Right cardiac atrium (tissue), 5 donors: ENCODE results near the gene ELP4. TPM values are rescaled to one million over a fixed set of nuclear protein-coding genes. Genes with fewer than 3 reads are reported as not detected.
A peak's percentile ranks its signal among the peaks of the same experiment; 100 is the strongest.

Source experiments
- ATAC-seq, 2 donors: fragments of 200-7000 bp; cut with Tn5 transposase; one replicate each; pipeline versions ENCODE4 v1.8.0 to v1.9.1; 2020; ENCODE audit warnings: moderate library complexity in 2 of 2, mild to moderate bottlenecking in 1 of 2
- DNase-seq, 3 donors: peaks; one replicate each; pipeline ENCODE4 v3.0.0-alpha.2; 2020
- H3K27ac ChIP-seq: one replicate; pipeline ENCODE4 v1.5.1; 2013; ENCODE audit warnings: mild to moderate bottlenecking, low read length, control low read depth, moderate library complexity
- H3K27me3 ChIP-seq: one replicate; pipeline ENCODE4 v1.6.1; 2013; ENCODE audit not compliant: control insufficient read depth, insufficient read depth
- H3K4me1 ChIP-seq: one replicate; pipeline ENCODE4 v1.6.1; 2013; ENCODE audit warnings: low read length; ENCODE audit not compliant: control insufficient read depth, insufficient read depth
- H3K4me3 ChIP-seq: one replicate; pipeline ENCODE4 v1.5.1; 2013; ENCODE audit warnings: low read length, control low read depth
- H3K9me3 ChIP-seq: one replicate; pipeline ENCODE4 v1.6.1; 2013; ENCODE audit warnings: low read length; ENCODE audit not compliant: control insufficient read depth
- WGBS: extraction: QIAGEN DNeasy Blood & Tissue Kit; methylation state at CpG from one replicate; pipeline ENCODE4 v1.1.7; 2013; 5-methylcytosine and 5-hydroxymethylcytosine counted together
- intact Hi-C, 4 donors: fragments of 100-400 bp; cut with DNase I; formaldehyde crosslinking; loops; one replicate each; pipeline versions ENCODE4 v1.11.0 to v1.14.0; 2022 to 2023
- polyA plus RNA-seq: library from polyadenylated mRNA; stranded (reverse); fragments of 200-250 nt; gene quantifications from one replicate; pipeline ENCODE4 v1.2.3, GENCODE V29; 2013
- total RNA-seq, 4 donors: library from RNA; stranded (reverse); fragmentation: NEBNext Ultra II Directional; extraction: Animal tissue kit (Norgen Biotek cat#: 25700); gene quantifications; one replicate each; pipeline ENCODE4 v1.2.1, GENCODE V29; 2021
- donor health status: healthy with polysubstance abuse.
- donor health status: DM: no; HTN: yes; CAD: no.
- donor health status: DM: no; HTN: no; CAD: no.
- donor health status: DM: no; HTN: yes; CAD: no; lungs with severe emphysema.
- donor health status: DM: yes; HTN: yes; CAD: no.

The ELP4 gene
- total and polyA plus RNA-seq, 5 donors = 13.2 to 17.9 (median 15.1) TPM

- no peaks in the 10 kb centered on the region for H3K9me3 ChIP-seq
- DNase-seq = no peak
- H3K4me1 ChIP-seq = no peaks in the 10 kb centered on the region
- WGBS = 15% methylated on average over 1 of the region's 1 CpG
- no peak overlapping the region for H3K4me3 ChIP-seq
- no peak overlapping the region for H3K27ac ChIP-seq
- no peaks in the 10 kb centered on the region for H3K27me3 ChIP-seq
- no peak for ATAC-seq
- intact Hi-C loops = no loop called here
Measured at GRCh38 chr11:31747581-31747980, 238.0 kb downstream of the ELP4 start.

- intact Hi-C loops = no loop called here
- H3K4me3 ChIP-seq = no peak overlapping the region
- H3K4me1 ChIP-seq = no peaks in the 10 kb centered on the region
- no peak overlapping the region for H3K27ac ChIP-seq
- no peaks in the 10 kb centered on the region for H3K9me3 ChIP-seq
- 26% methylated on average over 3 of the region's 3 CpGs for WGBS
- ATAC-seq = peak in 1 of 2 donors; percentile 60
- no peak for DNase-seq
- H3K27me3 ChIP-seq = no peaks in the 10 kb centered on the region
Measured at GRCh38 chr11:31757260-31757835, 247.8 kb downstream of the ELP4 start.

GRCh38 chr11:31761636-31762035 lies 252.1 kb downstream of the ELP4 start:
- Histone ChIP-seq H3K9me3 (no peaks in the 10 kb centered on the region), H3K27ac (no peak overlapping the region), H3K4me1 (no peaks in the 10 kb centered on the region), H3K27me3 (no peaks in the 10 kb centered on the region), H3K4me3 (no peak overlapping the region)
- DNase-seq (no peak), ATAC-seq (no peak)
- WGBS = 97% methylated on average over 1 of the region's 1 CpG
- intact Hi-C loops = no loop called here

GRCh38 chr11:31763296-31763695 lies 253.7 kb downstream of the ELP4 start:
- no peak for ATAC-seq

GRCh38 chr11:31764261-31764660 lies 254.7 kb downstream of the ELP4 start:
- intact Hi-C loops = no loop called here
- no peaks in the 10 kb centered on the region for H3K9me3 ChIP-seq
- H3K27me3 ChIP-seq = no peaks in the 10 kb centered on the region
- 93% methylated on average over 5 of the region's 5 CpGs for WGBS
- H3K4me1 ChIP-seq = no peaks in the 10 kb centered on the region
- no peak overlapping the region for H3K27ac ChIP-seq
- DNase-seq (no peak), ATAC-seq (no peak)
- H3K4me3 ChIP-seq = no peak overlapping the region

More at GRCh38 chr11:31763296-31763695, 253.7 kb downstream of the ELP4 start:
- H3K4me3 ChIP-seq = no peak overlapping the region
- no peak overlapping the region for H3K27ac ChIP-seq
- H3K9me3 ChIP-seq = no peaks in the 10 kb centered on the region
- H3K27me3 ChIP-seq = no peaks in the 10 kb centered on the region
- DNase-seq = no peak
- intact Hi-C loops = no loop called here
- no peaks in the 10 kb centered on the region for H3K4me1 ChIP-seq

- intact Hi-C loops = no loop called here
Measured at GRCh38 chr11:31764766-31765165, 255.2 kb downstream of the ELP4 start.

GRCh38 chr11:31767066-31767465 lies 257.5 kb downstream of the ELP4 start:
- Histone ChIP-seq H3K27ac (no peak overlapping the region), H3K9me3 (no peaks in the 10 kb centered on the region), H3K4me1 (no peaks in the 10 kb centered on the region), H3K27me3 (no peaks in the 10 kb centered on the region), H3K4me3 (no peak overlapping the region)
- ATAC-seq = no peak
- intact Hi-C loops = no loop called here
- WGBS = 94% methylated on average over 3 of the region's 3 CpGs
- no peak for DNase-seq

More at GRCh38 chr11:31764766-31765165, 255.2 kb downstream of the ELP4 start:
- 79% methylated on average over 5 of the region's 5 CpGs for WGBS
- Histone ChIP-seq H3K9me3 (no peaks in the 10 kb centered on the region), H3K27ac (no peak overlapping the region), H3K4me3 (no peak overlapping the region), H3K27me3 (no peaks in the 10 kb centered on the region), H3K4me1 (no peaks in the 10 kb centered on the region)
- ATAC-seq (no peak), DNase-seq (no peak)

- Histone ChIP-seq H3K27me3 (no peaks in the 10 kb centered on the region), H3K9me3 (no peaks in the 10 kb centered on the region), H3K4me1 (no peaks in the 10 kb centered on the region), H3K27ac (no peak overlapping the region), H3K4me3 (no peak overlapping the region)
- 75% methylated on average over 2 of the region's 2 CpGs for WGBS
- DNase-seq = no peak
- no peak for ATAC-seq
- intact Hi-C loops = no loop called here
Measured at GRCh38 chr11:31767685-31768084, 258.1 kb downstream of the ELP4 start.

GRCh38 chr11:31768749-31769640 lies 259.4 kb downstream of the ELP4 start:
- DNase-seq = no peak
- no peak overlapping the region for H3K4me3 ChIP-seq
- peak in 1 of 2 donors; percentile 71 for ATAC-seq
- no peak overlapping the region for H3K27ac ChIP-seq
- no peaks in the 10 kb centered on the region for H3K9me3 ChIP-seq
- H3K27me3 ChIP-seq = no peaks in the 10 kb centered on the region
- WGBS = 75% methylated on average over 9 of the region's 9 CpGs
- intact Hi-C loops = no loop called here
- no peaks in the 10 kb centered on the region for H3K4me1 ChIP-seq

GRCh38 chr11:31770011-31770700 lies 260.6 kb downstream of the ELP4 start:
- no peaks in the 10 kb centered on the region for H3K27me3 ChIP-seq
- intact Hi-C loops = no loop called here
- no peaks in the 10 kb centered on the region for H3K9me3 ChIP-seq
- no peaks in the 10 kb centered on the region for H3K4me1 ChIP-seq
- no peak overlapping the region for H3K4me3 ChIP-seq
- WGBS = 90% methylated on average over 3 of the region's 3 CpGs
- ATAC-seq = no peak
- DNase-seq = no peak
- no peak overlapping the region for H3K27ac ChIP-seq

GRCh38 chr11:31772412-31772811 lies 262.8 kb downstream of the ELP4 start:
- DNase-seq (no peak), ATAC-seq (peak in 1 of 2 donors; percentile 31)
- WGBS = 51% methylated on average over 2 of the region's 2 CpGs
- no peaks in the 10 kb centered on the region for H3K27me3 ChIP-seq
- no peak overlapping the region for H3K27ac ChIP-seq
- H3K4me1 ChIP-seq = no peaks in the 10 kb centered on the region
- peaks cover under 1% of the 10 kb centered on the region for H3K9me3 ChIP-seq
- no peak overlapping the region for H3K4me3 ChIP-seq
- intact Hi-C loops = no loop called here
